A673 (cell line): Measurements from ENCODE around the gene LITAFD.

ENCODE experiments used
- CTCF ChIP-seq: fragments of 300-800, 200-600 bp; sonication (generic); conservative IDR thresholded peaks from 2 replicates; pipeline ENCODE4 v1.5.1; 2017; ENCODE audit warnings: low read depth, mild to moderate bottlenecking, antibody characterized with exemption, low read length, moderate library complexity, mixed read lengths
- EZH2 ChIP-seq: fragments of 200-600 bp; sonication (generic); IDR thresholded peaks from 2 replicates; pipeline ENCODE4 v1.6.1; 2017; ENCODE audit warnings: borderline replicate concordance, low read depth, mild to moderate bottlenecking, mixed read lengths, antibody characterized with exemption, low read length; ENCODE audit not compliant: poor library complexity, severe bottlenecking

- TF ChIP-seq CTCF (no peak), EZH2 (no peak)
These were observed 37.2 kb downstream of the LITAFD start for GRCh38 chr16:8919089-8919933.
